HG03045 (cell line): ENCODE measurements around the gene ARHGAP33.
"Not testable (repeated sequence)": the region's sequence is repeated elsewhere in the genome, so short reads cannot be mapped to it uniquely, and the experiment has no call there.

Experiments used
- ATAC-seq: cut with Tn5 transposase; IDR thresholded peaks from one replicate; pipeline ENCODE4 v1.9.1; 2021; ENCODE audit warnings: mild to moderate bottlenecking, moderate library complexity; ENCODE audit not compliant: unreplicated experiment

Gene ARHGAP33

GRCh38 chr19:35755550-35756376 lies 19.6 kb upstream of the ARHGAP33 start:
- no peak for ATAC-seq

GRCh38 chr19:35756377-35757230 lies 18.8 kb upstream of the ARHGAP33 start, which contains the start of gene HSPB6:
HSPB6 (minus strand) TSS chr19:35757029; CDS start chr19:35757008, 21 bp downstream.
- ATAC-seq, result no peak

GRCh38 chr19:35757231-35757748 lies 18.1 kb upstream of the ARHGAP33 start:
- no peak for ATAC-seq

GRCh38 chr19:35757749-35758608 lies 17.4 kb upstream of the ARHGAP33 start, which contains the start of gene PROSER3:
PROSER3 (plus strand) TSS chr19:35758176; CDS start chr19:35758216, 40 bp downstream.
- peak; percentile 90 for ATAC-seq

- no peak for ATAC-seq
Measured at GRCh38 chr19:35759697-35760096, 15.7 kb upstream of the ARHGAP33 start.

- no peak for ATAC-seq
Measured at GRCh38 chr19:35760711-35761349, 14.5 kb upstream of the ARHGAP33 start.

GRCh38 chr19:35764432-35765315 lies 10.7 kb upstream of the ARHGAP33 start:
- ATAC-seq, result no peak

- no peak for ATAC-seq
Measured at GRCh38 chr19:35766571-35767104, 8.7 kb upstream of the ARHGAP33 start.

GRCh38 chr19:35767288-35768081 lies 7.9 kb upstream of the ARHGAP33 start:
- no peak for ATAC-seq

- ATAC-seq, result no peak
Measured at GRCh38 chr19:35768082-35768421, 7.3 kb upstream of the ARHGAP33 start.

GRCh38 chr19:35772362-35772761 lies 3.0 kb upstream of the ARHGAP33 start:
- not testable (repeated sequence) for ATAC-seq

- no peak for ATAC-seq
Measured at GRCh38 chr19:35773020-35773806, 2.2 kb upstream of the ARHGAP33 start.

GRCh38 chr19:35774274-35775045 lies 904 bp upstream of the ARHGAP33 start:
- ATAC-seq, result no peak

GRCh38 chr19:35775046-35775297 lies 392 bp upstream of the ARHGAP33 start:
- peak; percentile 5 for ATAC-seq

- no peak for ATAC-seq
Measured at GRCh38 chr19:35776102-35776788, 881 bp downstream of the ARHGAP33 start.
